Heart left ventricle (tissue), 16 donors: ENCODE data around the gene GYS1. TPM values are rescaled to one million over a fixed set of nuclear protein-coding genes. Genes with fewer than 3 reads are reported as not detected.

Source experiments
- ATAC-seq, 4 donors: fragments of 200-7000 bp; cut with Tn5 transposase; one replicate each; pipeline ENCODE4 v1.9.1; 2020 to 2022; ENCODE audit warnings: moderate library complexity in 4 of 4, mild to moderate bottlenecking in 3 of 4, moderate number of reproducible peaks in 1 of 4
- DNase-seq, 5 donors: peaks; one replicate each; pipeline ENCODE4 v3.0.0-alpha.2; 2020
- H3K27ac ChIP-seq, 12 donors: fragments of 200-600 bp; sonication (generic) in 4 of 12; one replicate each; pipeline versions ENCODE4 v1.5.0 to v1.8.0; 2016 to 2022; ENCODE audit warnings: mild to moderate bottlenecking in 2 of 12
- H3K27me3 ChIP-seq, 9 donors: fragments of 200-600 bp; sonication (generic) in 2 of 9; one replicate each; pipeline versions ENCODE4 v1.5.1 to v1.8.0; 2016 to 2022; ENCODE audit warnings: mild to moderate bottlenecking in 3 of 9
- H3K36me3 ChIP-seq, 9 donors: fragments of 200-600 bp; sonication (generic) in 2 of 9; one replicate each; pipeline versions ENCODE4 v1.5.0 to v1.8.0; 2018 to 2022; ENCODE audit warnings: mild to moderate bottlenecking in 2 of 9
- H3K4me1 ChIP-seq, 12 donors: fragments of 200-600 bp; sonication (generic) in 4 of 12; one replicate each; pipeline versions ENCODE4 v1.5.0 to v1.8.0; 2016 to 2022; ENCODE audit warnings: mild to moderate bottlenecking in 3 of 12
- H3K4me3 ChIP-seq, 12 donors: fragments of 200-600 bp; sonication (generic) in 4 of 12; one replicate each; pipeline versions ENCODE4 v1.5.0 to v1.8.0; 2017 to 2022; ENCODE audit warnings: mild to moderate bottlenecking in 9 of 12, moderate library complexity in 4 of 12
- H3K9me3 ChIP-seq, 12 donors: fragments of 200-600 bp; sonication (generic) in 4 of 12; one replicate each; pipeline versions ENCODE4 v1.5.0 to v1.8.0; 2016 to 2022; ENCODE audit warnings: mild to moderate bottlenecking in 1 of 12
- POLR2A ChIP-seq, 2 donors: fragments of 450-650 bp; IDR thresholded peaks; one replicate each; pipeline ENCODE4 v1.6.1; 2017; ENCODE audit warnings: antibody characterized with exemption in 2 of 2, mild to moderate bottlenecking in 2 of 2, moderate library complexity in 2 of 2
- WGBS, 4 donors: extraction: QIAGEN DNeasy Blood & Tissue Kit in 2 of 4; methylation state at CpG; one replicate each; pipeline versions ENCODE4 v1.1.5 to v1.1.7; 2013 to 2018; 5-methylcytosine and 5-hydroxymethylcytosine counted together
- intact Hi-C, 10 donors: fragments of 100-400 bp; cut with DNase I; formaldehyde crosslinking; loops; one replicate each; pipeline versions ENCODE4 v1.11.1 to v1.14.2; 2022
- polyA plus RNA-seq, 2 donors: library from polyadenylated mRNA; stranded (reverse); fragments of 200-250 nt; gene quantifications; one replicate each; pipeline ENCODE4 v1.2.3, GENCODE V29; 2013
- total RNA-seq, 9 donors: library from RNA; depleted of rRNA in 2 of 9; stranded (reverse); fragments of >200 nt in 2 of 9; fragmentation: NEBNext Ultra II Directional in 3 of 9; extraction: Animal tissue kit (Norgen Biotek cat#: 25700) in 3 of 9; gene quantifications; one replicate each; pipeline versions ENCODE4 v1.1.0 to v1.2.4, GENCODE V29; 2016 to 2023
- TF ChIP-seq, protein P1 (sequence below), 12 donors: fragments of 200-600 bp; sonication (generic) in 4 of 12; IDR thresholded peaks; one replicate each; pipeline versions ENCODE4 v1.5.0 to v1.8.0; 2018 to 2022; ENCODE audit warnings: antibody characterized with exemption in 12 of 12, mild to moderate bottlenecking in 5 of 12
- donor health status: ischemic (EF 13 %, LVEDD 7.1; RV severe dilation, severe dysfunction).
- donor health status: healthy with polysubstance abuse.
- donor health status: DM: no; HTN: yes; CAD: no.
- donor health status: DM: no; HTN: no; CAD: no.
- donor health status: ischemic (EF 25% LVEDD 6.9; RV normal size, moderate dysfunction).
- donor health status: ischemic (EF 25% LVEDD 5.7; RV mildly dilated, moderate dysfunction).
- donor health status: healthy.
- donor health status: DM: yes; HTN: yes; CAD: no.
- donor health status: ischemic (EF 35%, LVEDD 5.7; RV mildly dilated, moderate dysfunction).
- donor health status: nonischemic (EF 11% LVEDD 7.7; RV severe dilation, severe dysfunction).
- donor health status: DM: yes; HTN: yes; CAD: no.
- donor health status: PGD.
- donor health status: ischemic (EF 29% LVEDD 5.4; RV normal size, mild dysfunction).
- donor health status: nonischemic (EF 23%, LVEDD 6.1; RV moderate dilation, normal function).

GYS1 gene
- total and polyA plus RNA-seq, 11 donors = 114 to 264 (median 170) TPM

DNA sequence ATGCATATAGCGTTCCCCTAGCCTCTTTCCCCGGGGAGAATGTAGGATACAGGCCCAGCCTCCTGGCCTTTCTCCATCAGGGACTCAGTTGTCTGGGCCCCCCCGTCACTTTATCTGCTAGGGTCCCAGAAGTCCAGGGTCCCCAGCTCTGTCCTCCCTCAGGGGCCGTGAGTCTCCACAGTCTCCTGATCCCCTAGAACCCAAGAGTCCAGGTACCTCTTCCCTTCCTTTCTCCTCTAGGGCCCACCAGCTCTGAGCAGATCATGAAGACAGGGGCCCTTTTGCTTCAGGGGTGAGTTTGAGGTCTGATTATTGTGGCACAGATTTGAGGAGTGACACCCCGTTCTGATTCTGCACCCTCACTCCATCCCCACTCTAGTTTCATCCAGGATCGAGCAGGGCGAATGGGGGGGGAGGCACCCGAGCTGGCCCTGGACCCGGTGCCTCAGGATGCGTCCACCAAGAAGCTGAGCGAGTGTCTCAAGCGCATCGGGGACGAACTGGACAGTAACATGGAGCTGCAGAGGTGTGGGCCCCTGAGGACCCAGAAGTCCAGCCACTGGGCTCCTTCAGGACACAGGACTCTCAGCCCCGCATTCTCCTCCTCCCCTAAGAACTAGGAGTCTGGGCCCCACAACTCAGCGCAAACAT is 37.7 kb downstream of the GYS1 start:
- TF ChIP-seq POLR2A (IDR thresholded peaks at IDR 0.05) = no peak
- TF ChIP-seq, protein P1, sequence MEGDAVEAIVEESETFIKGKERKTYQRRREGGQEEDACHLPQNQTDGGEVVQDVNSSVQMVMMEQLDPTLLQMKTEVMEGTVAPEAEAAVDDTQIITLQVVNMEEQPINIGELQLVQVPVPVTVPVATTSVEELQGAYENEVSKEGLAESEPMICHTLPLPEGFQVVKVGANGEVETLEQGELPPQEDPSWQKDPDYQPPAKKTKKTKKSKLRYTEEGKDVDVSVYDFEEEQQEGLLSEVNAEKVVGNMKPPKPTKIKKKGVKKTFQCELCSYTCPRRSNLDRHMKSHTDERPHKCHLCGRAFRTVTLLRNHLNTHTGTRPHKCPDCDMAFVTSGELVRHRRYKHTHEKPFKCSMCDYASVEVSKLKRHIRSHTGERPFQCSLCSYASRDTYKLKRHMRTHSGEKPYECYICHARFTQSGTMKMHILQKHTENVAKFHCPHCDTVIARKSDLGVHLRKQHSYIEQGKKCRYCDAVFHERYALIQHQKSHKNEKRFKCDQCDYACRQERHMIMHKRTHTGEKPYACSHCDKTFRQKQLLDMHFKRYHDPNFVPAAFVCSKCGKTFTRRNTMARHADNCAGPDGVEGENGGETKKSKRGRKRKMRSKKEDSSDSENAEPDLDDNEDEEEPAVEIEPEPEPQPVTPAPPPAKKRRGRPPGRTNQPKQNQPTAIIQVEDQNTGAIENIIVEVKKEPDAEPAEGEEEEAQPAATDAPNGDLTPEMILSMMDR (IDR thresholded peaks at IDR 0.05) = no peak
- peaks cover 4 to 23% (median 14%) of the 10 kb centered on the region in 12 donors for H3K4me1 ChIP-seq
- H3K36me3 ChIP-seq = peaks cover 0 to 16% (median 2%) of the 10 kb centered on the region in 9 donors
- H3K27ac ChIP-seq = peak overlapping the region; percentile 69 to 95 (median 89)
- H3K27me3 ChIP-seq = no peaks in the 10 kb centered on the region
- H3K9me3 ChIP-seq = no peaks in the 10 kb centered on the region
- ATAC-seq (peak in 1 of 4 donors; percentile 6), DNase-seq (no peak)
- intact Hi-C loops = loop anchor here in 3 of 10 donors (2.0 to 10.0 kb wide), 3 partner anchors 51 to 78 kb away; partner anchors contain the start of gene NUCB1 (in 2 of the 3)
- peak overlapping the region; percentile 77 to 98 (median 90) for H3K4me3 ChIP-seq
- 55 to 61% (median 58%) methylated on average over 13 to 16 of the region's 16 CpGs for WGBS, 4 donors

- Histone ChIP-seq H3K27me3 (no peaks in the 10 kb centered on the region), H3K27ac (peak within 1 kb of the TSS; percentile 69 to 95 (median 89)), H3K4me3 (peak within 1 kb of the TSS; percentile 77 to 98 (median 90)), H3K36me3 (peaks cover 0 to 16% (median 2%) of the 10 kb centered on the region in 9 donors), H3K9me3 (no peaks in the 10 kb centered on the region), H3K4me1 (peaks cover 4 to 23% (median 14%) of the 10 kb centered on the region in 12 donors)
- intact Hi-C loops = loop anchor here in 6 of 10 donors (2.0 to 10.0 kb wide), 5 partner anchors 42 to 77 kb away; partner anchors contain the start of gene NUCB1 (in 3 of the 6)
- WGBS, 4 donors = 0 to 1% (median 0%) methylated on average over 42 to 71 of the region's 71 CpGs
- ATAC-seq (peak; percentile 82 to 95 (median 90)), DNase-seq (peak; percentile 97 to 99 (median 98))
- TF ChIP-seq, protein P1 (IDR thresholded peaks at IDR 0.05) = peak in 1 of 12 donors; percentile 7
- TF ChIP-seq POLR2A (IDR thresholded peaks at IDR 0.05) = peak in 1 of 2 donors; percentile 87
These were observed 38.4 kb downstream of the GYS1 start, which contains the start of gene BAX for GRCh38 chr19:48954595-48955307. TSS of gene BAX (plus strand) at chr19:48954875. CDS start at chr19:48954929, 54 bp downstream.

DNA sequence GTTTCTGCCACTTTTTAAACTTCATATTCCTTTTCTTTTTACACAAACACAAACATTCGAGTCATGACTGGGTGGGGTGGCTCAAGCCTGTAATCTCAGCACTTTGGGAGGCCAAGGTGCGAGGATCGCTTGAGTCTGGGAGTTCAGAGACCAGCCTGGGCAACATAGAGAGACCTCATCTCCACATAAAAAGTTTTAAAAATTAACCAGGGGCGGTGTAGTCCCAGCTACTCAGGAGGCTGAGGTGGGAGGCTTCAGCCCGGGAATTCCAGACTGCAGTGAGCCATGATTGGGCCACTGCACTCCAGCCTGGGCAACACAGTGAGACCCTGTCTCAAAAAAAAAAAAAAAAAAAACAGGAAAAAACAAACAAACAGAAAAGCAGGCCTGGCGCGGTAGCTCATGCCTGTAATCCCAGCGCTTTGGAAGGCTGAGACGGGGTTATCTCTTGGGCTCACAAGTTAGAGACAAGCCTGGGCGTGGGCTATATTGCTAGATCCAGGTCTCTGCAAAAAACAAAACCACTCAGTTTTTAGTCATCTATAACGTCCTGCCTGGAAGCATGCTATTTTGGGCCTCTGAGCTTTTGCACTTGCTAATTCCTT is 39.0 kb downstream of the GYS1 start:
- Histone ChIP-seq H3K27ac (peak overlapping the region; percentile 6 to 95 (median 89)), H3K27me3 (no peaks in the 10 kb centered on the region), H3K4me3 (peak overlapping the region in 11 of 12 donors; percentile 77 to 97 (median 90)), H3K9me3 (no peaks in the 10 kb centered on the region), H3K36me3 (peaks cover 0 to 16% (median 2%) of the 10 kb centered on the region in 9 donors), H3K4me1 (peaks cover 4 to 21% (median 14%) of the 10 kb centered on the region in 12 donors)
- DNase-seq (no peak), ATAC-seq (peak in 1 of 4 donors; percentile 2)
- WGBS, 4 donors = 53 to 56% (median 55%) methylated on average over 11 of the region's 11 CpGs
- intact Hi-C loops = loop anchor here in 5 of 10 donors (2.0 to 10.0 kb wide), 4 partner anchors 42 to 53 kb away; partner anchors contain the start of gene NUCB1 (in 3 of the 5)
- TF ChIP-seq, protein P1 (IDR thresholded peaks at IDR 0.05) = no peak
- TF ChIP-seq POLR2A (IDR thresholded peaks at IDR 0.05) = no peak
